Hematopoietic multipotent progenitor cell treated with erythropoietin and hydrocortisone succinate and interleukin-3 and kit ligand, for 15 days (in vitro differentiated cells): ENCODE results near the gene SMR3A.

Source experiments
- DNase-seq: peaks from one replicate; pipeline ENCODE4 v3.0.0-alpha.2; 2015; ENCODE audit warnings: low spot score

The SMR3A gene

GRCh38 chr4:70360460-70360859 is at the start of gene SMR3A:
Gene SMR3A (plus strand): TSS chr4:70360760. CDS start chr4:70362116, 1,356 bp downstream.
- DNase-seq = no peak

- no peak for DNase-seq
These were observed 46.8 kb upstream of the SMR3A start for GRCh38 chr4:70313736-70314135.

GRCh38 chr4:70315928-70316327 is 44.6 kb upstream of the SMR3A start:
- DNase-seq = no peak

GRCh38 chr4:70326052-70326451 is 34.5 kb upstream of the SMR3A start:
- no peak for DNase-seq

- DNase-seq = no peak
These were observed 25.9 kb upstream of the SMR3A start, which contains the start of gene CABS1 for GRCh38 chr4:70334681-70335080. Gene CABS1 (plus strand): TSS chr4:70334981. CDS start chr4:70335040, 59 bp downstream.

GRCh38 chr4:70336043-70336442 is 24.5 kb upstream of the SMR3A start:
- no peak for DNase-seq

GRCh38 chr4:70337886-70338420 is 22.6 kb upstream of the SMR3A start:
- no peak for DNase-seq

- DNase-seq = no peak
These were observed 4.4 kb upstream of the SMR3A start for GRCh38 chr4:70356185-70356584.

GRCh38 chr4:70359115-70359661 is 1.4 kb upstream of the SMR3A start:
- DNase-seq = no peak

- no peak for DNase-seq
These were observed 3.4 kb downstream of the SMR3A start for GRCh38 chr4:70364002-70364401.

- DNase-seq = no peak
These were observed 4.9 kb downstream of the SMR3A start for GRCh38 chr4:70365479-70365878.

- no peak for DNase-seq
These were observed 7.3 kb downstream of the SMR3A start for GRCh38 chr4:70367813-70368212.

GRCh38 chr4:70371987-70372386 is 11.4 kb downstream of the SMR3A start:
- no peak for DNase-seq

- no peak for DNase-seq
These were observed 12.2 kb downstream of the SMR3A start for GRCh38 chr4:70372760-70373159.

GRCh38 chr4:70380578-70380977 is 20.0 kb downstream of the SMR3A start:
- DNase-seq = no peak

GRCh38 chr4:70382691-70383181 is 22.2 kb downstream of the SMR3A start, which contains the start of gene SMR3B:
Gene SMR3B (plus strand): TSS chr4:70383131. CDS start chr4:70384511, 1,380 bp downstream.
- DNase-seq = no peak

GRCh38 chr4:70392057-70392776 is 31.7 kb downstream of the SMR3A start:
- DNase-seq = no peak

GRCh38 chr4:70397580-70397979 is 37.0 kb downstream of the SMR3A start, which contains the start of gene OPRPN:
Gene OPRPN (plus strand): TSS chr4:70397940. CDS start chr4:70399286, 1,346 bp downstream.
- DNase-seq = no peak

- no peak for DNase-seq
These were observed 38.8 kb downstream of the SMR3A start for GRCh38 chr4:70399319-70399718.

GRCh38 chr4:70402762-70403161 is 42.2 kb downstream of the SMR3A start:
- DNase-seq = no peak

- no peak for DNase-seq
These were observed 45.2 kb downstream of the SMR3A start for GRCh38 chr4:70405765-70406164.
